ENCODE data around the gene LCLAT1. TPM values are rescaled to one million over a fixed set of nuclear protein-coding genes. Genes with fewer than 3 reads are reported as not detected.

LCLAT1 gene
- total and polyA plus RNA-seq, 4 donors = 2.4 to 14.6 (median 10.7) TPM

DNA sequence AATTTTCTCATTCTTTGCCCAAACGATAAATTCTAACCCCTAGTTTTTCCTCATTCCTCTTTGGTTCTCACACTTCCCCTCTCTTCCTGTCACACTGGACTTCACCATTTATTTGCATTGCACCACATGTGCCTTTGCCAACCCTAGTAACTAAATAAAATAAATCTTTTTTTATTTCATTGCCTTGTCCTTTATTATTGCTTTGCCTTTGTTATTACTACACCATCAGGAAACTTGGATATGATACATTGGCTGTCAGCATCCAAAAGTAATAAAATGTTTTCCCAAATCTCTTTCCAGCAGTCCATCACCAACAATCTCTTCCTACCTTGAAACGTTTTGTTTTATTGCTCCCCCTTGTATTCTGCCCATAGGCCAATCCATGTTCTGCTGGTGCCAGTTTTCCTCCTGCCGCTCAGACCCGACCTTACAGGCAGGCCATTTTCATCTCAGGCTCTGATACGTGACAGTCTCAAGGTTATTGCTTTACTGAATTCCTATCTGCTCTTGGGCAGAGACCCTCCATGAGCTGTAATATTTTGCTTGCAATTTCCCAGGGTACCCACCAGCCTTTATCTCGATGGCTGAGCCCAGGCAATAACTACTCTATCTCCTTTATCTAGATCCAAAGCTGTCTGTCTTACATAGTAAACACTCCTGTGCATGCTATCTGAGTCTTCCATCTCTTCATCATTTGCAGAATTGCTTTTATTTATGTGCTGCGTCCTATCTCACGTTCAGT, 19.3 kb upstream of the LCLAT1 start (continued):
- TF ChIP-seq HNF4A (conservative IDR thresholded peaks at IDR 0.05) (no peak), RAD21 (IDR thresholded peaks at IDR 0.05) (no peak), EGR1 (IDR thresholded peaks at IDR 0.05; ENCODE audit: low read depth in 2 of 2) (no peak)

DNA sequence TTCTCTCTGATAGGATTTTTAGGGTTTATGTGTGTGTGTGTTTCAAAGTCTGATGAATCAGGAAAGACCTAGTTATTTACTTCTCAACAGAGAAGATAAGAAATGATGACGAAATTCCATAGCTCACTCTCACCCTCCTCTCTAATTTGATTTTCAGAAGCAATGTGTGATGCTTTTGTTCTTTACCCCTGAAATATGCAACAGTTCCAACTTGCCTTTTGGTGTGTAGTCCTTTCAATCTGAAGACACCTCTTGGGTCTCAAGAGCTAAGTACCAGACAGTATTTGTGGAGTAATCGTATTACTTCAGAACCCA, 18.7 kb upstream of the LCLAT1 start:
- TF ChIP-seq FOXA1 (IDR thresholded peaks at IDR 0.05) (no peak), FOXA2 (IDR thresholded peaks at IDR 0.05) (no peak), NR2F2 (IDR thresholded peaks at IDR 0.05) (no peak), JUND (IDR thresholded peaks at IDR 0.05) (no peak), HNF4G (IDR thresholded peaks at IDR 0.05) (no peak), YY1 (IDR thresholded peaks at IDR 0.05) (no peak), GABPA (IDR thresholded peaks at IDR 0.05 in 1 of 2, conservative IDR thresholded peaks at IDR 0.05 in 1 of 2) (no peak), EGR1 (IDR thresholded peaks at IDR 0.05; ENCODE audit: low read depth in 2 of 2) (no peak), TAF1 (conservative IDR thresholded peaks at IDR 0.05) (no peak), SP1 (IDR thresholded peaks at IDR 0.05) (no peak), HNF4A (conservative IDR thresholded peaks at IDR 0.05) (no peak), RAD21 (IDR thresholded peaks at IDR 0.05) (no peak)
- TF ChIP-seq, protein P1, sequence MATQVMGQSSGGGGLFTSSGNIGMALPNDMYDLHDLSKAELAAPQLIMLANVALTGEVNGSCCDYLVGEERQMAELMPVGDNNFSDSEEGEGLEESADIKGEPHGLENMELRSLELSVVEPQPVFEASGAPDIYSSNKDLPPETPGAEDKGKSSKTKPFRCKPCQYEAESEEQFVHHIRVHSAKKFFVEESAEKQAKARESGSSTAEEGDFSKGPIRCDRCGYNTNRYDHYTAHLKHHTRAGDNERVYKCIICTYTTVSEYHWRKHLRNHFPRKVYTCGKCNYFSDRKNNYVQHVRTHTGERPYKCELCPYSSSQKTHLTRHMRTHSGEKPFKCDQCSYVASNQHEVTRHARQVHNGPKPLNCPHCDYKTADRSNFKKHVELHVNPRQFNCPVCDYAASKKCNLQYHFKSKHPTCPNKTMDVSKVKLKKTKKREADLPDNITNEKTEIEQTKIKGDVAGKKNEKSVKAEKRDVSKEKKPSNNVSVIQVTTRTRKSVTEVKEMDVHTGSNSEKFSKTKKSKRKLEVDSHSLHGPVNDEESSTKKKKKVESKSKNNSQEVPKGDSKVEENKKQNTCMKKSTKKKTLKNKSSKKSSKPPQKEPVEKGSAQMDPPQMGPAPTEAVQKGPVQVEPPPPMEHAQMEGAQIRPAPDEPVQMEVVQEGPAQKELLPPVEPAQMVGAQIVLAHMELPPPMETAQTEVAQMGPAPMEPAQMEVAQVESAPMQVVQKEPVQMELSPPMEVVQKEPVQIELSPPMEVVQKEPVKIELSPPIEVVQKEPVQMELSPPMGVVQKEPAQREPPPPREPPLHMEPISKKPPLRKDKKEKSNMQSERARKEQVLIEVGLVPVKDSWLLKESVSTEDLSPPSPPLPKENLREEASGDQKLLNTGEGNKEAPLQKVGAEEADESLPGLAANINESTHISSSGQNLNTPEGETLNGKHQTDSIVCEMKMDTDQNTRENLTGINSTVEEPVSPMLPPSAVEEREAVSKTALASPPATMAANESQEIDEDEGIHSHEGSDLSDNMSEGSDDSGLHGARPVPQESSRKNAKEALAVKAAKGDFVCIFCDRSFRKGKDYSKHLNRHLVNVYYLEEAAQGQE (IDR thresholded peaks at IDR 0.05) = no peak
- TF ChIP-seq, protein P2, sequence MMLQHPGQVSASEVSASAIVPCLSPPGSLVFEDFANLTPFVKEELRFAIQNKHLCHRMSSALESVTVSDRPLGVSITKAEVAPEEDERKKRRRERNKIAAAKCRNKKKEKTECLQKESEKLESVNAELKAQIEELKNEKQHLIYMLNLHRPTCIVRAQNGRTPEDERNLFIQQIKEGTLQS (IDR thresholded peaks at IDR 0.05) = no peak
- TF ChIP-seq, protein P3, sequence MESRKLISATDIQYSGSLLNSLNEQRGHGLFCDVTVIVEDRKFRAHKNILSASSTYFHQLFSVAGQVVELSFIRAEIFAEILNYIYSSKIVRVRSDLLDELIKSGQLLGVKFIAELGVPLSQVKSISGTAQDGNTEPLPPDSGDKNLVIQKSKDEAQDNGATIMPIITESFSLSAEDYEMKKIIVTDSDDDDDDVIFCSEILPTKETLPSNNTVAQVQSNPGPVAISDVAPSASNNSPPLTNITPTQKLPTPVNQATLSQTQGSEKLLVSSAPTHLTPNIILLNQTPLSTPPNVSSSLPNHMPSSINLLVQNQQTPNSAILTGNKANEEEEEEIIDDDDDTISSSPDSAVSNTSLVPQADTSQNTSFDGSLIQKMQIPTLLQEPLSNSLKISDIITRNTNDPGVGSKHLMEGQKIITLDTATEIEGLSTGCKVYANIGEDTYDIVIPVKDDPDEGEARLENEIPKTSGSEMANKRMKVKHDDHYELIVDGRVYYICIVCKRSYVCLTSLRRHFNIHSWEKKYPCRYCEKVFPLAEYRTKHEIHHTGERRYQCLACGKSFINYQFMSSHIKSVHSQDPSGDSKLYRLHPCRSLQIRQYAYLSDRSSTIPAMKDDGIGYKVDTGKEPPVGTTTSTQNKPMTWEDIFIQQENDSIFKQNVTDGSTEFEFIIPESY (IDR thresholded peaks at IDR 0.05) = no peak
- TF ChIP-seq, protein P4, sequence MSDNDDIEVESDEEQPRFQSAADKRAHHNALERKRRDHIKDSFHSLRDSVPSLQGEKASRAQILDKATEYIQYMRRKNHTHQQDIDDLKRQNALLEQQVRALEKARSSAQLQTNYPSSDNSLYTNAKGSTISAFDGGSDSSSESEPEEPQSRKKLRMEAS (IDR thresholded peaks at IDR 0.05) = no peak
- TF ChIP-seq, protein P5, sequence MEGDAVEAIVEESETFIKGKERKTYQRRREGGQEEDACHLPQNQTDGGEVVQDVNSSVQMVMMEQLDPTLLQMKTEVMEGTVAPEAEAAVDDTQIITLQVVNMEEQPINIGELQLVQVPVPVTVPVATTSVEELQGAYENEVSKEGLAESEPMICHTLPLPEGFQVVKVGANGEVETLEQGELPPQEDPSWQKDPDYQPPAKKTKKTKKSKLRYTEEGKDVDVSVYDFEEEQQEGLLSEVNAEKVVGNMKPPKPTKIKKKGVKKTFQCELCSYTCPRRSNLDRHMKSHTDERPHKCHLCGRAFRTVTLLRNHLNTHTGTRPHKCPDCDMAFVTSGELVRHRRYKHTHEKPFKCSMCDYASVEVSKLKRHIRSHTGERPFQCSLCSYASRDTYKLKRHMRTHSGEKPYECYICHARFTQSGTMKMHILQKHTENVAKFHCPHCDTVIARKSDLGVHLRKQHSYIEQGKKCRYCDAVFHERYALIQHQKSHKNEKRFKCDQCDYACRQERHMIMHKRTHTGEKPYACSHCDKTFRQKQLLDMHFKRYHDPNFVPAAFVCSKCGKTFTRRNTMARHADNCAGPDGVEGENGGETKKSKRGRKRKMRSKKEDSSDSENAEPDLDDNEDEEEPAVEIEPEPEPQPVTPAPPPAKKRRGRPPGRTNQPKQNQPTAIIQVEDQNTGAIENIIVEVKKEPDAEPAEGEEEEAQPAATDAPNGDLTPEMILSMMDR (IDR thresholded peaks at IDR 0.05; ENCODE audit: low read depth, low read length, missing input control) = no peak
- Histone ChIP-seq H3K4me1 (ENCODE audit: control insufficient read depth in 4 of 4, insufficient read depth in 4 of 4, low read length in 3 of 4) (no peaks in the 10 kb centered on the region), H3K27me3 (ENCODE audit: control insufficient read depth in 4 of 4, insufficient read depth in 4 of 4, low read length in 3 of 4) (no peaks in the 10 kb centered on the region), H3K4me3 (ENCODE audit: low read depth in 1 of 3, low read length in 3 of 3) (no peak overlapping the region), H3K27ac (ENCODE audit: low read depth in 1 of 2, low read length in 2 of 2) (no peak overlapping the region), H3K9ac (ENCODE audit: low read depth in 1 of 2, low read length in 2 of 2) (no peak overlapping the region), H3K9me3 (ENCODE audit: control insufficient read depth in 4 of 4, low read length in 3 of 4) (no peaks in the 10 kb centered on the region), H3K36me3 (ENCODE audit: control insufficient read depth in 4 of 4, insufficient read depth in 3 of 4, low read depth in 1 of 4, low read length in 3 of 4) (no peaks in the 10 kb centered on the region)
- 70% methylated on average over 2 of the region's 2 CpGs for WGBS
- no peak for DNase-seq (ENCODE audit: low spot score)
